ENCODE data around the gene STK11. TPM values are rescaled to one million over a fixed set of nuclear protein-coding genes. Genes with fewer than 3 reads are reported as not detected.

The STK11 gene
- polyA plus RNA-seq, 1 of the 3 experiments (the other 2 are of a cell fraction): 55.5 TPM

DNA sequence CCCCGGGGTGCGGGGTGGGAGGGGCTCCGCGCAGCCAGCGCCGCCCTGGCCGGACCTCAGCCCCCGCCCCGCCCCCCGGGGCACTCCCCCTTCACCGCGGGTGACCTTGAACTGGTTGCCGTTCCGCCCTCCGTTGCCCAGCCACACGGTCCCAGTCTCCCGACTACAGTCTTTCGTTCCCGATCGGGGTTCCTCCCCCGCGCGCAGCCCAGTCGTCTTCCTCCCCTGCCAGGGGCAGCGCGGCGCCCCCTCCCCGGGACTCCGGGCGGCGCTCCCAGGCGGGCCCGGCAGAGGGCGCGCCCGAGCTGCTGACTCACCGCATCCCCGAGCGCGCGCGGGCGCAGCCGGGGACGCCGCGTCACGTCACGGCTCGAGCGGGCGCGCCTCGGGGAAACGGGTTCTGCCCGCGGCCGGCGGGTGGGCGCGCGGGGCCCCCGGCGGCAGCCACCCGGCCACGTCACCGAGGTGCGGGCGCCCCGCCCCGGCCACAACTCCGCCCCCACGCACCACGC lies 43.3 kb downstream of the STK11 start:
- DNase-seq: peak; percentile 85
- Histone ChIP-seq H3F3A (replicated peaks; ENCODE audit: insufficient read depth) (peaks cover 37% of the 10 kb centered on the region), H3K4me2 (peak overlapping the region; percentile 84; the same call in 1 of the 2 replicates), H2AFZ (ENCODE audit: low read depth) (no peak overlapping the region), H3K79me2 (ENCODE audit: insufficient read depth) (peaks cover 49% of the 10 kb centered on the region), H3K27me3 (ENCODE audit: insufficient read depth) (no peaks in the 10 kb centered on the region), H3K4me1 (ENCODE audit: control insufficient read depth in 1 of 2, insufficient read depth in 2 of 2, low read depth in 1 of 2, low read length in 1 of 2) (peaks cover 13 to 37% of the 10 kb centered on the region in 2 experiments; a peak in 3 of 4 replicates), H3K27ac (ENCODE audit: low read depth in 2 of 2, low read length in 1 of 2) (peak overlapping the region; percentile 95 to 96), H3K9ac (peak overlapping the region; percentile 96), H4K20me1 (ENCODE audit: insufficient read depth) (peaks cover 23% of the 10 kb centered on the region), H3K36me3 (replicated peaks in 1 of 2; ENCODE audit: control insufficient read depth in 1 of 2, insufficient read depth in 2 of 2, low read length in 1 of 2) (peaks cover 5 to 13% of the 10 kb centered on the region in 2 experiments), H3K9me2 (no peaks in the 10 kb centered on the region), H3K9me3 (no peaks in the 10 kb centered on the region), H3K4me3 (ENCODE audit: low read depth in 2 of 2, low read length in 1 of 2) (peak overlapping the region; percentile 72 to 88)
- POLR2A ChIA-PET: interaction anchor here (0.6 to 1.5 kb wide), 5 partner anchors 12 to 453 kb away, joined by 3 to 23 read pairs (median 7); partner anchors contain the start of gene CIRBP
- CTCF ChIA-PET: interaction anchor here (0.6 to 2.5 kb wide), 7 partner anchors 11 to 31 kb away, joined by 3 to 22 read pairs (median 6); partner anchors contain the start of gene CIRBP
- TF ChIP-seq RFX5 (IDR thresholded peaks at IDR 0.05; ENCODE audit: low read length) (no peak), SMC3 (IDR thresholded peaks at IDR 0.05; ENCODE audit: low read depth, low read length) (peak; percentile 26; the same call in 1 of the 2 replicates), RAD21 (IDR thresholded peaks at IDR 0.05; ENCODE audit: low read length) (peak; percentile 44), NRF1 (IDR thresholded peaks at IDR 0.05; ENCODE audit: low read depth, low read length) (peak; percentile 32; the same call in 1 of the 2 replicates), FOSL2 (IDR thresholded peaks at IDR 0.05; ENCODE audit: borderline replicate concordance, low read depth) (peak; percentile 21; the same call in 1 of the 2 replicates), RXRA (IDR thresholded peaks at IDR 0.05; ENCODE audit: borderline replicate concordance, low read depth) (0 out of 2 replicates have a peak, but pooled peaks have one; percentile 31), TAF1 (IDR thresholded peaks at IDR 0.05; ENCODE audit: borderline replicate concordance, low read depth, low read length) (no peak), SIN3A (IDR thresholded peaks at IDR 0.05; ENCODE audit: borderline replicate concordance, low read depth, low read length) (peak; percentile 35; the same call in 1 of the 2 replicates), ZBTB33 (IDR thresholded peaks at IDR 0.05; ENCODE audit: borderline replicate concordance, low read depth) (no peak)
- TF ChIP-seq, protein P1, sequence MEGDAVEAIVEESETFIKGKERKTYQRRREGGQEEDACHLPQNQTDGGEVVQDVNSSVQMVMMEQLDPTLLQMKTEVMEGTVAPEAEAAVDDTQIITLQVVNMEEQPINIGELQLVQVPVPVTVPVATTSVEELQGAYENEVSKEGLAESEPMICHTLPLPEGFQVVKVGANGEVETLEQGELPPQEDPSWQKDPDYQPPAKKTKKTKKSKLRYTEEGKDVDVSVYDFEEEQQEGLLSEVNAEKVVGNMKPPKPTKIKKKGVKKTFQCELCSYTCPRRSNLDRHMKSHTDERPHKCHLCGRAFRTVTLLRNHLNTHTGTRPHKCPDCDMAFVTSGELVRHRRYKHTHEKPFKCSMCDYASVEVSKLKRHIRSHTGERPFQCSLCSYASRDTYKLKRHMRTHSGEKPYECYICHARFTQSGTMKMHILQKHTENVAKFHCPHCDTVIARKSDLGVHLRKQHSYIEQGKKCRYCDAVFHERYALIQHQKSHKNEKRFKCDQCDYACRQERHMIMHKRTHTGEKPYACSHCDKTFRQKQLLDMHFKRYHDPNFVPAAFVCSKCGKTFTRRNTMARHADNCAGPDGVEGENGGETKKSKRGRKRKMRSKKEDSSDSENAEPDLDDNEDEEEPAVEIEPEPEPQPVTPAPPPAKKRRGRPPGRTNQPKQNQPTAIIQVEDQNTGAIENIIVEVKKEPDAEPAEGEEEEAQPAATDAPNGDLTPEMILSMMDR (IDR thresholded peaks at IDR 0.05): peak; percentile 87
- TF ChIP-seq, protein P2, sequence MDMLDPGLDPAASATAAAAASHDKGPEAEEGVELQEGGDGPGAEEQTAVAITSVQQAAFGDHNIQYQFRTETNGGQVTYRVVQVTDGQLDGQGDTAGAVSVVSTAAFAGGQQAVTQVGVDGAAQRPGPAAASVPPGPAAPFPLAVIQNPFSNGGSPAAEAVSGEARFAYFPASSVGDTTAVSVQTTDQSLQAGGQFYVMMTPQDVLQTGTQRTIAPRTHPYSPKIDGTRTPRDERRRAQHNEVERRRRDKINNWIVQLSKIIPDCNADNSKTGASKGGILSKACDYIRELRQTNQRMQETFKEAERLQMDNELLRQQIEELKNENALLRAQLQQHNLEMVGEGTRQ (IDR thresholded peaks at IDR 0.05; ENCODE audit: borderline replicate concordance, low read depth, low read length): no peak
- no CpG with 5 or more reads among the region's 74 CpGs for WGBS (ENCODE audit: low lambda C conversion rate)

Measured in SK-N-SH (cell line).